Stimulated activated CD4-positive, alpha-beta T cell treated with anti-CD3 and anti-CD28 coated beads, Interleukin-2, amount 100 ng/mL, for 48 hours (primary cell): ENCODE results near the gene MEAK7.

Experiments
- DNase-seq, 2 donors: peaks; one replicate each; pipeline ENCODE4 v3.0.0-alpha.2; 2020

The MEAK7 gene

GRCh38 chr16:84463221-84463620 lies 41.2 kb downstream of the MEAK7 start:
- no peak for DNase-seq

- no peak for DNase-seq
Measured at GRCh38 chr16:84462296-84463210, 41.9 kb downstream of the MEAK7 start.

DNA sequence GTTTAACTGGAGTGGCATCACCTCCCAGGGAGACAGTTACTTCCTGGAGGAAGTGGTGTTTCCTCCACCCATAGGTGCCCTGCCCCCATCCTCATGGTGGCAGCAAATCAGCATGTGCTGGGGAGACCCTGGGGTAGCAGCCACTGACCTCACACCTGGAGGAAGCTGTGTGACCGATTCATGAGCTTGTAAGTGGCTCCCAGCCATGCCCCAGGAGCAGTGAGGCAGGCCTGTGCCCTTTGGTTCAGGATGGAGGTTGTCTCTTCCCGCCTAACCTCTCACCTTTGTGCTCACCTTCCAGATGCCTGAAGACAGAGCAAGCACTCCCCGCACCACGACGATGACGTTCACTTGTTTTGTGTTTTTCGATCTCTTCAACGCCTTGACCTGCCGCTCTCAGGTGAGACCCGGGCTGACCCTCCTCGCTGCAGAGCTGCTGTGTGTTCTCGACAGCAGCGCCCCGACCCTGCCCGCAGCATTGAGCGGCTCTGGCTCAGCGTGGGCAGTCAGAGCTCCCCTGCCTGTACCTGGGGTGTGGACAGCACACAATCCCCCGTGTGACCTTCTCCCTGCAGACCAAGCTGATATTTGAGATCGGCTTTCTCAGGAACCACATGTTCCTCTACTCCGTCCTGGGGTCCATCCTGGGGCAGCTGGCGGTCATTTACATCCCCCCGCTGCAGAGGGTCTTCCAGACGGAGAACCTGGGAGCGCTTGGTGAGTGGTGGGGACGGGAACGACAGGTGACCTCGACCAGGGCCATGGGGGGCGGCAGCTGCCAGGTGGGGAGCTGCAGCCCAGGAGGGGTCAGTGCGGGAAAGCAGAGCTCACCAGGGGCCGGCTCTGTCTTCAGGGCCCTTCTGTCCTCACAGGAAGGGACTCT lies 42.8 kb downstream of the MEAK7 start:
- DNase-seq: no peak

DNA sequence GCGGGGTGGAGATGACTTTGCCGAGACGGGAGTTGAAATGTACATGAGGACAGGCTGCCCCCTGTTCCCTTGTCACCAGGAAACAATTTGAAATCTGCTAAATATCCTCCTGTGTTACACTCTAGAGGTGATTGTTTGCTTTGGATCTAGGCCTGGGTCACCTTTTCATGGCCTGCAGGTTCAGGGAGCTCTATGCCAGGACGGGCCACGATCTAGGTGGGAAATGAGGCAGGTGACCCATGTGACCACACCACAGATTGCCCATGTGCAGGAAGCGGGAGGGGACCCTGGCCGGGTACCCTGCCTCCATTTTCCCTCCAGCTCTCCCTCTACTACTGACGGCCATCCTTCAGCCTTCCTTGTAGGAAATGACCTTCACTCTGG lies 43.4 kb downstream of the MEAK7 start:
- no peak for DNase-seq

GRCh38 chr16:84460406-84461028 lies 43.9 kb downstream of the MEAK7 start:
- no peak for DNase-seq

- no peak for DNase-seq
Measured at GRCh38 chr16:84459941-84460405, 44.5 kb downstream of the MEAK7 start.

GRCh38 chr16:84459533-84459894 lies 44.9 kb downstream of the MEAK7 start:
- DNase-seq: no peak

GRCh38 chr16:84458606-84459532 lies 45.6 kb downstream of the MEAK7 start:
- DNase-seq: no peak

GRCh38 chr16:84455031-84455430 lies 49.4 kb downstream of the MEAK7 start:
- no peak for DNase-seq
